NB4 (cell line): ENCODE measurements around the gene GALNT13.

ENCODE experiments used
- DNase-seq: peaks from one replicate; pipeline ENCODE4 v3.0.0; 2010; ENCODE audit warnings: low read depth
- H3K4me3 ChIP-seq: one replicate; pipeline ENCODE4 v1.5.1; 2011; ENCODE audit warnings: mild to moderate bottlenecking, low read depth, low read length, moderate library complexity
- CTCF ChIP-seq: IDR thresholded peaks from one replicate; pipeline ENCODE4 v1.5.1; 2012; ENCODE audit warnings: low read depth, low read length
- MYC ChIP-seq: IDR thresholded peaks from 2 replicates; pipeline ENCODE4 v1.6.1; 2011; ENCODE audit warnings: low read depth, low read length
- POLR2A ChIP-seq: IDR thresholded peaks from 2 replicates; pipeline ENCODE4 v1.6.1; 2011; ENCODE audit warnings: mild to moderate bottlenecking; ENCODE audit not compliant: insufficient read length; ENCODE audit errors: extremely low read depth
- TF ChIP-seq, protein P1 (sequence below): IDR thresholded peaks from 2 replicates; pipeline ENCODE4 v1.6.1; 2011; ENCODE audit warnings: low read depth, low read length

Gene GALNT13

GRCh38 chr2:154193246-154193645 is 321.5 kb downstream of the GALNT13 start:
- no peak for DNase-seq
- H3K4me3 ChIP-seq, result no peak overlapping the region
- TF ChIP-seq POLR2A, result no peak

DNA sequence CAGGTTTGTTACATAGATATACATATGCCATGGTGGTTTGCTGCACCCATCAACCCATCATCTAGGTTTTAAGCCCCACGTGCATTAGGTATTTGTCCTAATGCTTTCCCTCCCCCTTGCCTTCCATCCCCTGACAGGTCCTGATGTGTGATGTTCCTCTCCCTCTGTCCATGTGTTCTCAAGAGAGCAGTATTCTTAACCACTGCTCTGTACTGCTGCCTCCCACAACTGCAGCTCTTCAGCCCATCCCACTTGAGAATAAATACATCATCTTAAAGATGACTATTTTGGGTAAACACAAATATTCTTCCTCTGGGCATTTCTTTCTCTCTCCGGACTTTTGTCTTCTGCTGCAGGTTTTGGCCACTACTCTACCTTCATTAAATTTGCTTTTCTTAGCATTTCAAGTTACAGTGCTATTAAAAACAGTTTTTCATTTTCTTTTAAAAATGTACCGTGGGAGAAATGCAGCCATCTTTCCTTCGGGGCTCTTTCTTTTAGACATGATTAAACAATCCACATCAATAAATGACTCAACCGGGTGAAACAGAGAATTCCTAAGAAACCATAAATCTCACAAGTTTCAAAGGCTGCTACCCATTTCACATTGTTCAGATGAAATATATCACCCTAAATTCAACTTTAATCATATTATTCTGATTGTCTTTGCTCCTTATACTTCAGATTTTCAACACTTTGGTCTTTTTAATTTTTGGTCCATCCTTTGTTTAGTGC is 323.4 kb downstream of the GALNT13 start:
- no peak overlapping the region for H3K4me3 ChIP-seq
- no peak for TF ChIP-seq CTCF
- TF ChIP-seq, protein P1, sequence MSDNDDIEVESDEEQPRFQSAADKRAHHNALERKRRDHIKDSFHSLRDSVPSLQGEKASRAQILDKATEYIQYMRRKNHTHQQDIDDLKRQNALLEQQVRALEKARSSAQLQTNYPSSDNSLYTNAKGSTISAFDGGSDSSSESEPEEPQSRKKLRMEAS, result no peak
- TF ChIP-seq POLR2A, result no peak
- TF ChIP-seq MYC, result no peak
- DNase-seq, result no peak

- no peak for TF ChIP-seq MYC
- no peak for TF ChIP-seq POLR2A
- TF ChIP-seq, protein P1, result no peak
- TF ChIP-seq CTCF, result no peak
- no peak overlapping the region for H3K4me3 ChIP-seq
- no peak for DNase-seq
These were observed 324.0 kb downstream of the GALNT13 start for GRCh38 chr2:154195644-154196195.

- no peak overlapping the region for H3K4me3 ChIP-seq
- DNase-seq, result no peak
- TF ChIP-seq, protein P1, result no peak
- no peak for TF ChIP-seq CTCF
- TF ChIP-seq POLR2A, result no peak
- no peak for TF ChIP-seq MYC
These were observed 327.1 kb downstream of the GALNT13 start for GRCh38 chr2:154198866-154199265.

DNA sequence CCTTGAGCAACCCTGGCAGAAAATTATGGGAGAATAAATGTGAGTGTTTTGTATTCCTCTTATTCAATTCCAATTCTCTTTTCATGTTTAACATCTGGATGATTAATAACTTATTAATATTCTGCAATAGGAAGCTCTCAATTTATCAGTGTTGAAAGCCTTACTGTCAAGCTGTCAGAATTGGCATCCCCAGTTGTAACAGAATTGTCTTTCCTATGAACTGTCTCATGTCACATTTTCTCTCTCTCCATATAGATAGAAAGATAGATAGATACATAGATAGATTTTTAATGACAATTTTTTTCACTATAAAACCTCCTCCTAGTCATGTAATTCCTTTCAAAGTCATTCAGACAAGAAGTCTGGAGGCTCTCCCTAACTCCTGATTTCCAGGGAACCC is 331.5 kb downstream of the GALNT13 start:
- H3K4me3 ChIP-seq, result no peak overlapping the region
- TF ChIP-seq POLR2A, result no peak
- no peak for TF ChIP-seq CTCF
- TF ChIP-seq, protein P1, result no peak
- TF ChIP-seq MYC, result no peak
- DNase-seq, result no peak

DNA sequence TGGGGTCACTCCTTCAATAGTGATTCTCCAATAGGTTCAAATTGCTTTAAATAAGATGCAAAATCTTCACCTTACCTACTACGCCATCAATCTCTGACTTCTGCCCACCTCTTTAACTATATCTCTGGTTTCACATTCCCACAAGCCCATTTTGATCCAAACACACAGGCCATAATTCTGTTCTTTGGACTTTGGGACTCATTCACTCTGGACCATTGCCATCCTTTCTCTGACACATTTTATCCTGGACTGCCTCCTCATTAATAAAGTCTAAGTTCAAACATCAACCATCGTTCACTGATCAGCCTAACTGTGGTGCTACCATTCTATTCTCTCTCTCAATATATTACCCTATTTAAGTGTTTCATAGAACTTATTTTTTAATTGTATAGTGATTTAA is 332.2 kb downstream of the GALNT13 start:
- no peak overlapping the region for H3K4me3 ChIP-seq
- no peak for DNase-seq
- TF ChIP-seq MYC, result no peak
- TF ChIP-seq, protein P1, result no peak
- TF ChIP-seq POLR2A, result no peak
- no peak for TF ChIP-seq CTCF
